HS-5 (cell line): ENCODE data around the gene TCHP.
"Not testable (repeated sequence)": the region's sequence is repeated elsewhere in the genome, so short reads cannot be mapped to it uniquely, and the experiment has no call there.

Source experiments
- DNase-seq: peaks from one replicate; pipeline ENCODE4 v3.0.0-alpha.2; 2012; ENCODE audit warnings: low read depth

The TCHP gene

GRCh38 chr12:109910254-109910968, 10.3 kb downstream of the TCHP start:
- DNase-seq = no peak

- DNase-seq = no peak
Observed at GRCh38 chr12:109910969-109911348, 10.9 kb downstream of the TCHP start.

- DNase-seq = no peak
Observed at GRCh38 chr12:109912855-109913321, 12.8 kb downstream of the TCHP start.

- no peak for DNase-seq
Observed at GRCh38 chr12:109914461-109914860, 14.4 kb downstream of the TCHP start.

- DNase-seq = no peak
Observed at GRCh38 chr12:109915171-109916040, 15.3 kb downstream of the TCHP start.

- no peak for DNase-seq
Observed at GRCh38 chr12:109916045-109916444, 16.0 kb downstream of the TCHP start.

- no peak for DNase-seq
Observed at GRCh38 chr12:109919456-109919855, 19.4 kb downstream of the TCHP start.

- no peak for DNase-seq
Observed at GRCh38 chr12:109920261-109920780, 20.2 kb downstream of the TCHP start.

- no peak for DNase-seq
Observed at GRCh38 chr12:109921982-109922381, 21.9 kb downstream of the TCHP start.

GRCh38 chr12:109923038-109923437, 23.0 kb downstream of the TCHP start:
- no peak for DNase-seq

- DNase-seq = no peak
Observed at GRCh38 chr12:109923481-109924245, 23.6 kb downstream of the TCHP start.

- DNase-seq = no peak
Observed at GRCh38 chr12:109925185-109925840, 25.2 kb downstream of the TCHP start.

GRCh38 chr12:109926016-109926415, 25.9 kb downstream of the TCHP start:
- no peak for DNase-seq

- no peak for DNase-seq
Observed at GRCh38 chr12:109926488-109927210, 26.6 kb downstream of the TCHP start.

- no peak for DNase-seq
Observed at GRCh38 chr12:109927622-109928021, 27.5 kb downstream of the TCHP start.

GRCh38 chr12:109928058-109928656, 28.1 kb downstream of the TCHP start:
- no peak for DNase-seq

GRCh38 chr12:109929326-109929725, 29.3 kb downstream of the TCHP start:
- DNase-seq = not testable (repeated sequence)

- no peak for DNase-seq
Observed at GRCh38 chr12:109930028-109930800, 30.1 kb downstream of the TCHP start.

- DNase-seq = no peak
Observed at GRCh38 chr12:109931143-109931542, 31.1 kb downstream of the TCHP start.
